Cardiac fibroblast (primary cell): Measurements from ENCODE around the gene GDPGP1.
"Not testable (repeated sequence)": the region's sequence is repeated elsewhere in the genome, so short reads cannot be mapped to it uniquely, and the experiment has no call there.

Source experiments
- DNase-seq, 2 donors: peaks; one replicate each; pipeline versions ENCODE4 v3.0.0 to v3.0.0-alpha.2; 2010; ENCODE audit warnings: low read depth in 2 of 2
- H3K4me3 ChIP-seq, 2 donors: replicated peaks in 1 of 2; 1 replicate in 1 of 2; 2 replicates in 1 of 2; pipeline ENCODE4 v1.5.1; 2011; ENCODE audit warnings: low read depth in 2 of 2, low read length in 2 of 2, mild to moderate bottlenecking in 2 of 2, moderate library complexity in 1 of 2
- CTCF ChIP-seq: IDR thresholded peaks from one replicate; pipeline ENCODE4 v1.5.1; 2011; ENCODE audit warnings: low read depth, mild to moderate bottlenecking, low read length, inconsistent platforms

GDPGP1 gene

GRCh38 chr15:90293040-90293810, 59.2 kb downstream of the GDPGP1 start:
- H3K4me3 ChIP-seq: not testable (repeated sequence)
- peak; percentile 86 for TF ChIP-seq CTCF
- peak; percentile 55 to 56 for DNase-seq

- TF ChIP-seq CTCF: no peak
- H3K4me3 ChIP-seq: no peak overlapping the region
- DNase-seq: no peak
These were observed 60.1 kb downstream of the GDPGP1 start for GRCh38 chr15:90294159-90294558.

- peak; percentile 17 for TF ChIP-seq CTCF
- no peak for DNase-seq
- no peak overlapping the region for H3K4me3 ChIP-seq
These were observed 60.7 kb downstream of the GDPGP1 start for GRCh38 chr15:90294601-90295269.

- H3K4me3 ChIP-seq: no peak overlapping the region
- TF ChIP-seq CTCF: no peak
These were observed 61.2 kb downstream of the GDPGP1 start for GRCh38 chr15:90295270-90295648.

More at GRCh38 chr15:90295270-90295648, 61.2 kb downstream of the GDPGP1 start:
- no peak for DNase-seq
